GOT3 (cell line): ENCODE results near the gene ADAMTS20.

Experiments
- DNase-seq: peaks from one replicate; lab custom pipeline; 2025; ENCODE audit warnings: mixed read lengths; lab: John Stamatoyannopoulos, UW

Gene ADAMTS20

DNA sequence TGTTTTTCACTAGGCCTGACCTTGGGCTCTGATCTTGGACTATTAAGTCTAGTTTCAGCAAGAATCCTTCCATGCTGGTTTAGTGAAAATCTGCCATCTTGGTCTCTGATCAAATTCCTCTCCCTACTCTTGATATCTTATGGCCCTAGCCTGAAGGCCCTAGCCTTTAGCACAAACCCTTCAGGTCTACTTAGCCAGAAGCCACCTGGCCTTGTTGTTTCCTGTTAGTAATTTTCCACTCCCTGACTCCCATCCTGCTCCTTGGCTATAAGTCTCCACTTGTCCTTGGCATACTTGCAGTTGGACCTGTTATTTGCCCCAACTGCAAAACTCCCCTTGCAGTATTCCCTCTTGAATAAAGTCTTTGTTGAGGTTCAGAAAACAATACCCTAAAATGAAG, 241.4 kb downstream of the ADAMTS20 start:
- no peak for DNase-seq

DNA sequence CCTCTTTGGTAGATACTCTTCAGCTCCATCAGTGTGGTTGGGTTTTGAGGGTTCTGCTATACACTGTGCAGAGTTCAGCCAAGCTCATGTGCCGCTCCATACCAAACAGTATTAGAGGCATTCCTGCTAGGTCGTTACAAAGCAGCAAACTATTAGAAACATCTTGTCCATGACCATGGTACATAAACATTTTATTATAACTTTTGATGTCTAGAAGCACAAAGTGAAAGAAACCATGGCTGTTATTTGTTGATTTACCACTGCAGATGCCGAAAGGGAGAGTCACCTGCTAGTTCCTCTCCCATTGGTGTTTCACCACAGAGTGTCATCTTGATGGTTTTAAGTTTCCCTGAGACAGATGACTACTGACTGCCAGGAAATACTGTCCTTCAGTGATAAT, 242.0 kb downstream of the ADAMTS20 start:
- DNase-seq, result no peak

- DNase-seq, result no peak
Observed at GRCh38 chr12:43308776-43309175, 243.2 kb downstream of the ADAMTS20 start.

DNA sequence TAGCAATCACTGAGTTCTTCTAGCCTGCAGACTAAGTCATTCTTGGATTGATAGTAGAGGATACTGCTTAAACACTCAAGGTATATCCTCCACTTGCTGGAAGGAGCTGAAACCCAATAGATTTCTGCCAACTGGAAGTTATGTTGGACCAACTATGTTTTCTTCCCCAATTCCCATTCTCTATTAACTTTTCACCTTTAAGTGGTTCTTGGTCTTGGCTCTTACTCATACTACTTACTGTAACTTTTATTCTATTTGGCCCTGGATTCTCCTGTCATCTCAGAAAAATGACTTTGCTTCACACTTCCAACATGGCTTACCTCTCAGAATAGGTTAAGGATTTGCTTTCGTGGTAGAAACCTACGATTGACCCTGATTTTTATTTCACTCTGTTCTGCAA, 244.9 kb downstream of the ADAMTS20 start:
- no peak for DNase-seq

- DNase-seq, result no peak
Observed at GRCh38 chr12:43306066-43306465, 245.9 kb downstream of the ADAMTS20 start.

GRCh38 chr12:43305065-43305464, 246.9 kb downstream of the ADAMTS20 start:
- DNase-seq, result no peak
